NCI-H524 (cell line): ENCODE results near the gene ANKRD61.
"Not testable (repeated sequence)": the region's sequence is repeated elsewhere in the genome, so short reads cannot be mapped to it uniquely, and the experiment has no call there.

Experiments
- DNase-seq, 2 experiments: peaks; one replicate each; lab custom pipeline; 2025; lab: John Stamatoyannopoulos, UW

ANKRD61 gene

DNA sequence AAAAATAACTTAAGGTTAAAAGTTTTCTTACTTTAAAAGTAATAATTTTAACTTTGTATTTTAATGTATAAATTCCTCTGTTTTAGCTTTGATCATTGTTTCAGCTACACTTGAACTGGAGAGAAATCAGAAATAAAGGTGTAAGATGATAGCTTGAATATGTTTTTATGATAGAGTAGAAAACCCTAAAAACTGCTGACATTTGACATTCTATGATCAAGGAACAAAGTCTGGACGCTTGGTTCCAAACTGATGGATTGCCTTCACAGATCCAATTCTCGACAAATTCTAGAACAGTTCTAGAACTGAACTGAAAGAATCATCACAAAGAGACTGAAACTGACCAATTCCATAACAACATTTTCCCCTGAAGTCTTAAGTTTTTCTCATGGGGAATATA, at the start of gene ANKRD61:
TSS of gene ANKRD61 (plus strand) at position 389 of the 400 bp plus-strand sequence. CDS start at position 389, 0 bp downstream.
- no peak for DNase-seq

DNA sequence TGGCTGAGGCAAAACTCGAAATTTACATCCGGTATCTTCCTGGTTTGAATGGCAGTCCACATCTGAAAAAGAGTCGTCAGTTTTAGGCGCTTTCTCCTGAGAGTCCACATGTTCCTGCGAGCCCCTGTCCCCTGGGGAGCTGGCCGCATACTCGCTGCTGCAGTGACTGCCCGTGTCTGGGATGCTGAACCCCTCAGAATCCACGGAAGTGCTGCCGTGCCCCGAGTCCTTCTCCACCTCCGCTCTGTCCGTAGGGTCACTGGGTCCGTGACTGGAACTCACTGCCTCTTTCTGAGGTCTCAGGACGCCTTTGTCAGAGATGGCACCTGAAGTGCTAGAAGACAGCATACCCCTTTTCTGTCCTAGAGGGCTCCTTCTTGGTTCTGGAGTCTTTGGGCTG, 44.1 kb upstream of the ANKRD61 start:
- not testable (repeated sequence) for DNase-seq

GRCh38 chr7:5997210-5997808, 33.9 kb upstream of the ANKRD61 start:
- DNase-seq = peak in 1 of 2 experiments; percentile 37

GRCh38 chr7:6007386-6007785, 23.8 kb upstream of the ANKRD61 start:
- no peak for DNase-seq

DNA sequence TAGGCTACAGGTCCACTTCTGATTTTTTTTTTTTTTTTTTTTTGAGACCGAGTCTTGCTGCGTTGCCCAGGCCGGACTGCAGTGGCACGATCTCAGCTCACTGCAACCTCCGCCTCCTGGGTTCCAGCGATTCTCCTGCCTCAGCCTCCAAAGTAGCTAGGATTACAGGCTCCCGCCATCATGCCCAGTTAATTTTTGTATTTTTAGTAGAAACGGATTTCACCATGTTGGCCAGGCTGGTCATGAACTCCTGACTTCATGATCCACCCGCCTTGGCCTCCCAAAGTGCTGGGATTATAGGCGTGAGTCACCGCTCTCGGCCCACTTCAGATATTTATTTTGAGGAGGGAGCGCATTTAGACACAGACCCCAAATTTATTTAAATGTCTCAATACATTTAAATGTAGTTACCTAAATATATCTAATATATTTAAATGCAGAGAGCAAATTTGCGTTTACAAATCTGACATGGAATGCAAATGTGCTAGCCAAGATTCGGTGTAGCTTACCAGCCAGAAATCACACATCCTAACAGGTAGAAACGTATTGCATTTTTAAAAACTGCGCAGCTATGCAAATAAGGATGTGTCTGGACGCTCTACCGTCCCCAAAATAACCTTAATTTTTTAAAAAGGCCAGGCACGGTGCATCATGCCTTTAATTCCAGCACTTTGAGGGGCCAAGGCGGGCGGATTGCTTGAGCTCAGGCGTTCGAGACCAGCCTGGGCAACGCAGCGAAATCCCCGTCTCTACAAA, 23.2 kb upstream of the ANKRD61 start:
- DNase-seq = not testable (repeated sequence)

DNA sequence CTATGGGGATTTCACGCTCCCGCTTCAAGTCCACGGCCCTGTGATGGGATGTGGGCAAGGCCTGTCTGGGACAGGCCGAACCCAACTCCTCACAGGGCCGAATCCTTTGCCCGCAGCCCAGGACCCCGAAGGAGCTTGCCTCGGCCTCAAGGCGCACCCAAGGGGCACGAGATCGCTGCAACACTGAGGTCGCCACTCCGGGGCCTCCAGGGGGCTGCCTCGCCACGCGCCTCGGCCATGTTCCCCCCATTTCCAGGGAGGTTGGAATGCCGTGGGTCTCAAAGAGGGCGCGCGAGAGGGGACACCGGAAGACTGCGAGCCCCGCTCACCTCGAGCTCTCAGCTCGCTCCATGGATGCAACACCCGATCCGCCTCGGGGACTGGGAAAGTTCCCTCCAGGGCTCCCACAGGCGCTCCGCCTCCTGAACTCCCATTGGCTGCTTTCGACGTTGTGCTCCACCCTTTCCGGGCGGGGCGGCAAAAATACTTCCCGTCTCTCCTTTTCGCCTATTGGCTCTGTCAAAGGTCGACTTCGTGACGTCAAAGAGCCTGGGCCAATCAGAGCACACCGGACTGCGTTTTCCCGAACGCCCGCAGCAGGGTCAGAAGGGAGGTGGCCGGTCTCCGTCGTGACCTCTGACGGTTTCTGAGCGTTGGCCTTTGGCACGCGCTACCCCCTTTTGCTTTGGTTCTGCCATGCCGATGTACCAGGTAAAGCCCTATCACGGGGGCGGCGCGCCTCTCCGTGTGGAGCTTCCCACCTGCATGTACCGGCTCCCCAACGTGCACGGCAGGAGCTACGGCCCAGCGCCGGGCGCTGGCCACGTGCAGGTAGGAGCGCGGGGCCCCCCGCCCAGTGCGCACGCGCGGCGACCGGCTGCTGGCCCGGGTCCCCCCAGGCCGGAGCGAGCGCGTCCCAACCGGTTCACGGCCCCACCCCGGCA, 22.2 kb upstream of the ANKRD61 start, which contains the start of the genes AIMP2 and PMS2:
TSS of gene AIMP2 (plus strand) at position 605 of the 944 bp plus-strand sequence. CDS start at position 697, 92 bp downstream.
TSS of gene PMS2 (minus strand) at position 382 of the 944 bp plus-strand sequence. CDS start at position 352, 30 bp downstream.
- DNase-seq = peak; percentile 95 to 98

- DNase-seq = not testable (repeated sequence)
These were observed 20.8 kb upstream of the ANKRD61 start for GRCh38 chr7:6010370-6010769.

DNA sequence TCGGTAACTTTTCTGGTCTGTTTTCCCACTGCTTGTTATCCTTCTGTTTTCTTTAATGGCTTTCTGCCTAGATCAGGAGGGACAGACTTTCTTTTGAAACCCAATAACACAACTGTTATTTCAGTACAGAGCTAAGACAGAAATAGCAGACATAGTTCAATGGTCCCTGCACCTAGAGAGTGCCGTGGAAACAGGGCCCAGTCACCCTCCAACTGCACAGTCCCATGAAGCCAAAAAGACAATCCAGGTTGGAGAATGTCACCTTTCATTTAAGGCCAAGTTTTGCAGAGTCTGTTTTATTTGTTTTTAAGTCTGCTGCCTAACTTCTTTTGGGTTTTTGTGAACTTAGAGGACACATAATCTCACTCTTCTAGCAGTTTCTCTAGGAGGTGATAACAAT, 19.6 kb upstream of the ANKRD61 start:
- no peak for DNase-seq

DNA sequence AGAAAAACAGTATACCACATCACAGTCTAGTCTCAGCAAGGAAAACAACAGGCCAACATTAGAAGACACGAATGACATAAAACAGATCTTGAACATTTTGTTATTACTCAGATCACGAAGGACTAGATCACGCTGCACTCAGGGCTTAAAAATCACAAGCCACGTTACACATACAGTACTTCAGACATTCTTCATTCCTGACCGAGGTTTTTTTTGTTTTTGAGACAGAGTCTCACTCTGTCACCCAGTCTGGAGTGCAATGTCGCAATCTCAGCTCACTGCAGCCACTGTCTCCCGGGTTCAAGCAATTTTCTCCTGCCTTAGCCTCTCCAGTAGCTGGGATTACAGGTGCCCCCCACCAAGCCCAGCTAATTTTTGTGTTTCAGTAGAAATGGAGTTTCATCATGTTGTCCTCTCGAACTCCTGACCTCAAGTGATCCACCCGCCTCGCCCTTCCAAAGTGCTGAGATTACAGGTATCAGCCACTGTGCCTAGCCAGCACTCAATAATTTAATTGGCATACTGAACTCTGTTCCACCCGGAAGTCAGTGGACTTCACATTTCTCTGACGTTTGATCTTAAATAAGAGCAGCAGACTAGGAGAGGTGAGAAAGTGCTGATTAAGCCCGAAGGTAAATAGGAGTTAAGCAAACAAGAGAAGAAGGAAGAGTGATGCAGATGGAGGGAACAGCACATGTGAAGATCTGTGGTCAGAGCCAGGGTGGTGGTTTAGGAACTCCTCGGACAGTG, 18.6 kb upstream of the ANKRD61 start:
- DNase-seq = no peak

GRCh38 chr7:6015917-6016652, 15.1 kb upstream of the ANKRD61 start:
- no peak for DNase-seq

DNA sequence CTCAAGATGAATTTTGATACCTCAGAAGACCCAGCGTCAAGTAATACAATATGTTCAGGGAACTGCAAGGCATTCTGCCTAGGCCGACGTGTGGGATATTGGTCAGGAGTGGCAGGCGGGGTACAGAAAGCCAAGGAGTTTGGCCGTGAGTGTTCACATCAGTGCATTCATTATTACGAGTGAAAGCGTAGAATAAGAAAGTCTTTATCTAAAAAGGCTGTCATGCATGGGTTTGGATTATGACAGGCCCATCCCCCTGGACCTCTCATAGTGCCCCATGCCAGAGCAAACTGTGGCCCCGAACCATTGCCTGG, 14.6 kb upstream of the ANKRD61 start:
- DNase-seq = no peak

- DNase-seq = no peak
These were observed 10.5 kb upstream of the ANKRD61 start for GRCh38 chr7:6020371-6021286.

- DNase-seq = no peak
These were observed 8.5 kb upstream of the ANKRD61 start for GRCh38 chr7:6022707-6023106.

DNA sequence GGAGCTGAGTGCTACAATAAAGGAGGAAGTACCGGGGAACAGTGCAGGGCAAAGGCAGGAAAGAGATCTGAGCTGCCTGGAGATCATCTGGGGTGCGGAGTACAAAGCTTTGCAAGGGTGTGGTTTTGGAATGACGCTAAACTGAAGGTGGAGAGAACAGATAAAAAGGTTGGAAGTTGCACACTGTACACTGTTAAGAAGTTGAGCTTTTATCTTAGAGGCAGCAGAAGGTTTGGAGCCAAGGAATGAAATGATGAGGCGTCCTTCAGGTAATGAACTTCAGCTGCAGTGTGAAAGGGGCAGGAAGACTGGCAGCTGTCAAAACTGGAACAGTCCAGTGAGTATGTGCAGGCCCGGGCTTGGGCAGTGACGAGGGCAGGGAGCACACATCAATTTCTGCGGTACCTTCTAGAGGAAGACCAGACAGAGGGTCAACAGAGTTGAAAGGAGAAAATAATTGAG, 7.2 kb upstream of the ANKRD61 start:
- DNase-seq = no peak

- DNase-seq = peak in 1 of 2 experiments; percentile 11
These were observed 5.0 kb upstream of the ANKRD61 start for GRCh38 chr7:6026011-6026819.

DNA sequence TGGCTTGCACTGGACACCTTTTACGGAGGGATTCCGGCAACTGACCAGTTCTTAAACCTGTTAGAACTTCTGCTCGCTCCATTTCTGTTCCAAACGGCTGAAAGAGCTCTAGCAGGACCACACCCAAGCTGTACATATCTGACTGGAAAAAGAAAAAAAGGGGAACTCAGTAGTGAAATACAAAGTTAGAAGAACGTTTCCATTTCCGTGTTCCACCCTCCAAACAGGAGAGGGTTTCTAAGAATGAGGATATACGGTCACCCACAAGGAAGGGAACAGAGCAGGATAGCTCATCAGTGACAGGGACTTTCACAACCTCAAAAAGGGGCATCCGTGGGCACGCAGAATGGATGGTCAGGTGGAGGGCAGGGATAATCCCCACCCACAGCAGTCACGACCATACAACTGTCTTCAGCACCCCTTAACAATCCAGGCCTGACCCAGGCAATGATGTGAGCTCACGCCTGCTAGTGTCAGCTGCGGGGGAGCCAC, 4.3 kb upstream of the ANKRD61 start:
- no peak for DNase-seq

- DNase-seq = no peak
These were observed 3.3 kb upstream of the ANKRD61 start for GRCh38 chr7:6027806-6028365.

DNA sequence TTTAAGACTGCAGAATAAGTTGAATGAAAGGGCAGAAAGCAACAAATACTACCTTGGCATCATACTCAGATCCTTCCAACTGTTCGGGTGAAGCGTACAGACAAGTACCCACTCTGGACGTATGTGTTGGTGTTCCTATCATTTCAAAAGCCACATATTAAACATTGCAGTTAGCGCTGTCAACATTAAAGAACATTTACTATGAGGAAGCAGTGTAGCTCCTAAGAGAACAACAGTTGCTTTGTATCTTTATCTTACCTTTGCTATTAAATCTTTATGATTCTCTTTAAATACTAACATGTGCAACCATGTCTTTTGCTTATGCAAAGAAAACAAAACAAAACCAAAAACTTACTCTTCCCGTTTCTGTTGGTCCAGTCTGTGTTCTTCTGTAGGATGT, 2.6 kb upstream of the ANKRD61 start:
- no peak for DNase-seq
